Ishikawa (cell line): Measurements from ENCODE around the gene SMARCD3.

Experiments used
- CEBPB ChIP-seq: IDR thresholded peaks from 2 replicates; pipeline ENCODE4 v1.6.1; 2012
- CREB1 ChIP-seq: IDR thresholded peaks from 2 replicates; pipeline ENCODE4 v1.6.1; 2012; ENCODE audit warnings: low read depth
- EGR1 ChIP-seq: IDR thresholded peaks from 2 replicates; pipeline ENCODE4 v1.6.1; 2012
- EP300 ChIP-seq: IDR thresholded peaks from 2 replicates; pipeline ENCODE4 v1.6.1; 2012; ENCODE audit warnings: borderline replicate concordance
- FOXM1 ChIP-seq: IDR thresholded peaks from 2 replicates; pipeline ENCODE4 v1.6.1; 2012; ENCODE audit warnings: low read depth, borderline replicate concordance
- MAX ChIP-seq: IDR thresholded peaks from 2 replicates; pipeline ENCODE4 v1.6.1; 2012
- NFIC ChIP-seq: IDR thresholded peaks from 2 replicates; pipeline ENCODE4 v1.6.1; 2012
- RAD21 ChIP-seq: IDR thresholded peaks from 2 replicates; pipeline ENCODE4 v1.6.1; 2012; ENCODE audit warnings: low read depth
- TAF1 ChIP-seq: IDR thresholded peaks from 2 replicates; pipeline ENCODE4 v1.6.1; 2012; ENCODE audit warnings: low read depth, mild to moderate bottlenecking
- TCF12 ChIP-seq: IDR thresholded peaks from 2 replicates; pipeline ENCODE4 v1.6.1; 2012; ENCODE audit warnings: low read depth
- TEAD4 ChIP-seq: IDR thresholded peaks from 2 replicates; pipeline ENCODE4 v1.6.1; 2012
- YY1 ChIP-seq: IDR thresholded peaks from 2 replicates; pipeline ENCODE4 v1.6.1; 2012; ENCODE audit warnings: low read depth
- ZBTB7A ChIP-seq: IDR thresholded peaks from 2 replicates; pipeline ENCODE4 v1.6.1; 2012; ENCODE audit warnings: low read depth
- TF ChIP-seq, protein P1 (sequence below): IDR thresholded peaks from 2 replicates; pipeline ENCODE4 v1.6.1; 2012
- TF ChIP-seq, protein P2 (sequence below): IDR thresholded peaks from 2 replicates; pipeline ENCODE4 v1.6.1; 2012; ENCODE audit warnings: low read depth, mild to moderate bottlenecking

The SMARCD3 gene

GRCh38 chr7:151215396-151215795 lies 33.1 kb downstream of the SMARCD3 start:
- TF ChIP-seq CEBPB (no peak), EP300 (no peak), TEAD4 (no peak), EGR1 (no peak), ZBTB7A (no peak), NFIC (no peak), TAF1 (no peak), YY1 (no peak), RAD21 (no peak), FOXM1 (no peak), MAX (no peak), TCF12 (no peak), CREB1 (no peak)
- TF ChIP-seq, protein P1, sequence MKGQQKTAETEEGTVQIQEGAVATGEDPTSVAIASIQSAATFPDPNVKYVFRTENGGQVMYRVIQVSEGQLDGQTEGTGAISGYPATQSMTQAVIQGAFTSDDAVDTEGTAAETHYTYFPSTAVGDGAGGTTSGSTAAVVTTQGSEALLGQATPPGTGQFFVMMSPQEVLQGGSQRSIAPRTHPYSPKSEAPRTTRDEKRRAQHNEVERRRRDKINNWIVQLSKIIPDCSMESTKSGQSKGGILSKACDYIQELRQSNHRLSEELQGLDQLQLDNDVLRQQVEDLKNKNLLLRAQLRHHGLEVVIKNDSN, result no peak
- TF ChIP-seq, protein P2, sequence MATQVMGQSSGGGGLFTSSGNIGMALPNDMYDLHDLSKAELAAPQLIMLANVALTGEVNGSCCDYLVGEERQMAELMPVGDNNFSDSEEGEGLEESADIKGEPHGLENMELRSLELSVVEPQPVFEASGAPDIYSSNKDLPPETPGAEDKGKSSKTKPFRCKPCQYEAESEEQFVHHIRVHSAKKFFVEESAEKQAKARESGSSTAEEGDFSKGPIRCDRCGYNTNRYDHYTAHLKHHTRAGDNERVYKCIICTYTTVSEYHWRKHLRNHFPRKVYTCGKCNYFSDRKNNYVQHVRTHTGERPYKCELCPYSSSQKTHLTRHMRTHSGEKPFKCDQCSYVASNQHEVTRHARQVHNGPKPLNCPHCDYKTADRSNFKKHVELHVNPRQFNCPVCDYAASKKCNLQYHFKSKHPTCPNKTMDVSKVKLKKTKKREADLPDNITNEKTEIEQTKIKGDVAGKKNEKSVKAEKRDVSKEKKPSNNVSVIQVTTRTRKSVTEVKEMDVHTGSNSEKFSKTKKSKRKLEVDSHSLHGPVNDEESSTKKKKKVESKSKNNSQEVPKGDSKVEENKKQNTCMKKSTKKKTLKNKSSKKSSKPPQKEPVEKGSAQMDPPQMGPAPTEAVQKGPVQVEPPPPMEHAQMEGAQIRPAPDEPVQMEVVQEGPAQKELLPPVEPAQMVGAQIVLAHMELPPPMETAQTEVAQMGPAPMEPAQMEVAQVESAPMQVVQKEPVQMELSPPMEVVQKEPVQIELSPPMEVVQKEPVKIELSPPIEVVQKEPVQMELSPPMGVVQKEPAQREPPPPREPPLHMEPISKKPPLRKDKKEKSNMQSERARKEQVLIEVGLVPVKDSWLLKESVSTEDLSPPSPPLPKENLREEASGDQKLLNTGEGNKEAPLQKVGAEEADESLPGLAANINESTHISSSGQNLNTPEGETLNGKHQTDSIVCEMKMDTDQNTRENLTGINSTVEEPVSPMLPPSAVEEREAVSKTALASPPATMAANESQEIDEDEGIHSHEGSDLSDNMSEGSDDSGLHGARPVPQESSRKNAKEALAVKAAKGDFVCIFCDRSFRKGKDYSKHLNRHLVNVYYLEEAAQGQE, result no peak

DNA sequence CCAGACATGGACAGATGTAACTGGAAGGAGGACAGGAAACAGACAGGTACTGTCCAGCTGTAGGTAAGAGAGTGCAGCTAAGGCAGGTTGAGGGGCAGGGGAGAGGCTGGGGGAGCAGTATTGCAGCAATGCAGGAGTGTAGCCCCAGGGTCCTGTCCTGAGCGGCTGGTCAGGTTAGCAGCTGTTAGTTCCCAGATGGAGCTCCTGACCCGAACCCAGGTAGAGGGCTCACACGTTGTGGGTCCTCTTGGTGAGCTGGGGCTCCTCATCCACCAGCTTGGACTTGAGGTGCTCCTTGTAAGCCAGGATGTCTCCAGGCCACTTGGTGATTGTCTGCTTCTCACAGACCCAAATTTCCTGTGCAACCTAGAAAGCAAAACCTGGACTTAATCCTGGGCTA lies 34.7 kb downstream of the SMARCD3 start:
- TF ChIP-seq TEAD4 (no peak), FOXM1 (no peak), RAD21 (no peak), EP300 (no peak), CEBPB (no peak), NFIC (no peak), ZBTB7A (no peak), TAF1 (no peak), TCF12 (no peak), YY1 (no peak), CREB1 (no peak)
- TF ChIP-seq, protein P2, result no peak
- TF ChIP-seq, protein P1, result no peak

DNA sequence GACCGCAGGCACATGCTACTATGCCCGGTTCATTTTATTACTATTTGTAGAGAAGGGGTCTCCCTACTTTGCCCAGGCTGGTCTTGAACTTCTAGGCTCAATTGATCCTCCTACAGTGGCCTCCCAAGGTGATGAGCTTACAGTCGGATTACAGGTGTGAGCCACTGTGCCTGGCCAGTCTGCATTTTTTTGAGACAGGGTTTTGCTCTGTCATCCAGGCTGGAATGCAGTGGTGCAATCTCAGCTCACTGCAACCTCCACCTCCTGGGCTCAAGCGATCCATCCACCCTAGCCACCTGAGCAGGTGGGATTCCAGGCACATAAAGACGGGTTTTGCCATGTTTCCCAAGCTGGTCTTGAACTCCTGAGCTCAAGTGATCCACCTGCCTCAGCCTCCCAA lies 35.9 kb downstream of the SMARCD3 start:
- TF ChIP-seq EP300 (no peak), CREB1 (no peak), TCF12 (no peak), NFIC (no peak), RAD21 (no peak), YY1 (no peak), FOXM1 (no peak), CEBPB (no peak), ZBTB7A (no peak), EGR1 (no peak), MAX (no peak), TEAD4 (no peak), TAF1 (no peak)
- TF ChIP-seq, protein P2, result no peak
- TF ChIP-seq, protein P1, result no peak

GRCh38 chr7:151211155-151211772 lies 37.2 kb downstream of the SMARCD3 start:
- TF ChIP-seq, protein P1, result no peak
- TF ChIP-seq NFIC (no peak), TEAD4 (no peak), CREB1 (no peak), RAD21 (no peak), CEBPB (no peak), MAX (no peak)
- TF ChIP-seq, protein P2, result no peak
